HG03442 (cell line): ENCODE measurements around the gene RBM19.

Experiments
- ATAC-seq: cut with Tn5 transposase; IDR thresholded peaks from one replicate; pipeline ENCODE4 v1.9.1; 2021; ENCODE audit warnings: mild to moderate bottlenecking, moderate library complexity; ENCODE audit not compliant: unreplicated experiment

Gene RBM19

DNA sequence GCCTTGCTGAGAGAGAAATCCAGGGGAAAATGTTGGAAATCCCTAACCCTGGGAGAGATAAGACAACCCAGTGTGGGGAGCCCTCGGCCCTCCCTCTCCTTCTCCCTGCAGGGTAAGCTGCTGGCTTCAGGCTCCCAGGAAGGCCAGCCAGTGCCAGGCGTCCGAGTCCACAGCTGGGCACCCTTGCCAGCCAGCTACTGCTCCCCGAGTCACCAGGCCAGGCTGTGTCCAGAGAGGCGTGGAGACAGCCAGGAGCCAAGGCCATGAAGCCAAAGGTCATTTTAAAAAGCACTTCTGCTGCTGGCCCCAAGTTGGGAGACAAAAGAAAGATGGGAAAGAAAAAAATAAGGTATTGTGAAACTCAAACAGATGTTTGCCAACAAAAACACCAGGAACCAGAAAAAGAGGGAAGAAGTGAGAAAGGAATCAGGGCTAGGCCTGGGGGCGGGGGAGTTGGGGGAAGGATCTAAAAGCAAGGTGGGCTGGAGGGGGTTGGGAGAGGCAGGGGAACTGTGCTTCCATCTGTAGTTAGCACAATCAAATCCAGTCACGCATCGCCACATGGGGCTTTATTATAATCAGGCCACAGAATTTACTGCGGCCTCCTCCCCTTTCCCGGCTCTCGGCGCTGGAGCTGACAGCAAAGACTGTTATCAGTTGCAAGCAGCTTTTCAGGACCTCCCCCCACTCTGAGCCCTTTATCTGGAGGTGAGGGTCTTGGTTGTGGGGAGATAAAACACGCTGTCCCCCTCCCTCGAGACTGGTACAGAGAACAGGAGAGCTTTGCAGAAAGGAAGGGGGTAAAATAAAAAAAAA lies 33.5 kb downstream of the RBM19 start:
- ATAC-seq, result no peak

DNA sequence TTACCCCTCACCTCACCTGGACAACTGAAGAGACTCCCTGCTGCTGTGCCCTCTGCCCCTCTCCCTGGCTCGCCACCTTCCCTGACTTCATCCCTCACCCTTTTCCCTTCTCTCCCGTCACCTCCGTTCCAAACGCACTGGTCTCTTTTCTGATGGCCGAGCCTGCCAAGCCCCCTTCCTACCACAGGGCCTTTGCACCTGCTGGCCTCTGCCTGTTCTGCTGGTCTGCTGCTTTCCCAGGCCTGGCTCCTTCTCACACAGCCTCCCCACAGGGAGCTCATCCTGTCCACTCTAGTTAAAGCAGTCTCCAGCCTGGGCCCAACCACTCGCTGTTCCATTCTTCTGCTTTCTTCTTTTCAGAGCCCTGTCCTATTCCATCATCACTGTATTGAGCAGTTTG lies 34.6 kb downstream of the RBM19 start:
- ATAC-seq, result no peak

DNA sequence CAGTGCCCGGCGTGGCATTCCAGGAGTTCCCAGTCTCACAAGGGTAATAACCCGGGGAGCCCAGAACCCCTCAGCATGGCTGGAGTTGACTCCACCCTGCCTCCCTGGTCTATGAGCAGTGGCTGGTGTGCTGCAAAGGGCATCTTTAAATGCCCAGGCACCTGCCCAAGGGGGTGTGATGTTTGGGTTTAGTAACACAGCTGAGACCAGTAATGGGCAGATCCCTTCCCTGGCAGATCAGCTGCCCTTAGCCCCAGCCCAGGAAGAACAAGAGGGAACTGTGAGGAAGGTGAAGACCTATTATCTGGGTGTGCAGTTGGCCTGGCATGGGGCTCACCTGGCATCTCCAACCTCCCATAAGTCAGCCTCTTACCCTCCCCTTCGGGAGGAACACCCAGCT lies 35.9 kb downstream of the RBM19 start:
- no peak for ATAC-seq

DNA sequence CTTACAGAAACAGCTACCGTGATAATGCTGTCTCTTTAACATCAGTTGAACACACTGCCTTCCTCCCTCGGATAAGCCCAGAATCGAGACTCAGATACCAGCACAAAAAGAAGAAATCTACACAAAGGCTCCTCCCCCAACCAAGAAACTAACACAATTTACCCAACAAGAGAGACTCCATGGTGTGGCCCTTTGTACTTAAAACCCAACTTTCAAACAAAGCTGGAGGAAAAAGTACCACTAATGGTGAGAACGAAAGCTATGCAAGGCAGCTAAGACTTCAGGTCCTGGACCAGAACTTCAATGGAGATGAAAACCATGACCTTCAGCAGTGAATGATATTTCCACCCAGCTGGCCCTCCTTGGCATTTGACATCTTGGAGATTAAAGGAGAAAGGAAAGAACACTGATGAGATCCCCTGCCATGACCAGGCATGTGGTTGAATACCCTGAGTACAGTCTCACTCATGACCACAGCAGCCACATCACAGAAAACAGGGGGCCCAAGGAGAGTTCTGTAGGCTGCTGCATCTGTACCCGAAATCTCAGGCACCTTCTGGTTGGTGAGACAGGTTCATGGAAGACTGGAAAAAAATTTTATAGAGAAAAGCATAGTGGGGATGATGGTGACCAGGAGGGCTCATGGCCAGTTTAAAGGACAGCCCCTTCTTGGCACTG lies 36.7 kb downstream of the RBM19 start:
- ATAC-seq, result no peak

DNA sequence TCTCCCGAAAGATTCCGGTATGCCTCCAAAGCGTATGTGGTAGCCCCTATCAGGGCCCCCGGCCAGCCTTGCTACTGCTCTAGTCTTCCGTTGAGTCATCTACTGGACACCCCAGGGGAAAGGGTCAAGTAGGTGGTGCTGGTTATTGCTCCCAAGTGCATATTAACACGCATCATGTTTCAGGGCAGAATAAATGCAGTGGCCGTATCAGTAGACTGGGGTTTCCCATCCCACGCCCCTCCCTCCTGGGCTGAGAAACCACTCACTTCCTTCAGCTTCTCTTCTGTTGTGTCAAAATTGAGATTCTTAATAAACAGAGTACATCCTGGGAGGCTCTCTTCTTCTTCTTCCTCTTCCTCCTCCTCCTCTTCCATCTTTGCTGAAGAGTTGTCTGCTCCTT lies 39.3 kb downstream of the RBM19 start:
- ATAC-seq, result no peak

- no peak for ATAC-seq
Observed at GRCh38 chr12:113924341-113924740, 41.8 kb downstream of the RBM19 start.

DNA sequence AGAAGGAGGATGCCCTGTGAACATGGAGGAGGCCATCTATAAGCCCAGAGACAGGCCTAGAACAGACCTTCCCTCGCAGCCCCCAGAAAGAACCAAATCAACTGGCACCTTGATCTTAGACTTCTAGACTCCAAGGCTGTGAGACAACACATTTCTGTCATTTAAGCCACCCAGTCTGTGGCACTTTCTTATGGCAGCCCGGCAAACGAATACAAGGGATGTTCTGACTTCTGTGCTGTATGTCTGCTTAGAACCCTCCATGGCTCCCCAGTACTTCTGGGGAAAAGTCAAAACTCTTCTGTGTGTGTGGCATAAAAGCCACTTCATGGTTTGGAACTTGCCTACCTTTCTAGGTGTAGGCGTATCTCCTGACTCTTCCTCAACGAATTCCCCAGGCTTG lies 42.9 kb downstream of the RBM19 start:
- ATAC-seq, result no peak

GRCh38 chr12:113921430-113921829 lies 44.7 kb downstream of the RBM19 start:
- ATAC-seq, result no peak

DNA sequence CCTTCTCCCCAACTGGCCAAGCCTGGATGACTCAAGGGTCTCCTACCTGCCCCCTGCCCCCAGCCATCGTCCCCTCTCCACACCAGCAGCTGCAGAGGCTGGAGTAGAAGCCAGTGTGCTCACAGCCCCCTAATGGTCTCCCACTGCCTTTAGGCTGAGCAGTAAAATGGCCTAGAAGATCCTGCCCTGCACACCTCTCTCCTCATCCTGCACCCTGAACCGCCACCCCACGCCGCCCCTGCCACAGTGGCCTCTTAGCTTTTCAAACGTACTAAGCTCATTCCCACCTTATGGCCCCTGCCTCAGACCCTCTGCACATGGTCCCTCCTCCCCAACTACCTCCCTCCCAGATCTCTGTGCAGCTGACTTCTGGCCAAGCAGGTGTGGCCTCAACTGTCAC lies 46.3 kb downstream of the RBM19 start:
- no peak for ATAC-seq

DNA sequence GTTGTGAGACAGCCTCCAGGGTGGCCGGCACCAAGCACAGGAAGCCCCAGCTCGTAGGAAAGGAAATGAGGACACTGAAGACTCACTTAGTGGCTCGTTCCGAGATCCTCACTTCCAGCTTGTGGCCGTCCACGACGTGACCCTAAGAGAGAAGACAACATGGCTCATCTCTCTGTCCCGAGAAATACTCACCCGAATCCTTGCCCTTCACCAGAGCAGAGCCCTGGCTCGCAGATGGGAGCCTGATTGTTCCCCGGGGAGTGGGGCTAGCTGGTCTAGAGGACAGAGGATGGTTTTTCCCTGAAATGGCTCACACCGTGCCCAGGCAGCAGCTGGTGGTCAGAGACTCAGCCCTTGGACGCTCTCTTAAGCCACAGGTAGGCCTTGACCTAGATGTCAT lies 47.8 kb downstream of the RBM19 start:
- no peak for ATAC-seq

DNA sequence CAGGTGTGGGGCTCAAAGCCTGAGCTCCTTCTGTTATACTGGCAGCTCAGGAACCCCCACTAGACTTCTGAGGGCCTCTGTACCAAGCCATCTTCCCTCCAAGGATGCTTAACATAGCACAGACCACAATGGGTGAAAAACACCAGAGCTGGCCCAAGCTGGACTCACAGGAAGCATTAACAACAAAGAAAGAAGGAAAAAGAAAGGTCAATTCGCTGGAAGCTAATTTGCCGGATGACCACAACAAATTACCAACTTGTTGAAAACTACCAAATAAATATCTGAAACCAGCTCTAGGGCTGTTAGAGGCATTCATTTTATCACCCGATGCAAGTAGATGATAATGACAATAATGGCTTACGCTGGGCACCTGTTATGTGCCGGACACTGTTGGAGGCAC lies 48.7 kb downstream of the RBM19 start:
- no peak for ATAC-seq

- ATAC-seq, result no peak
Observed at GRCh38 chr12:113914806-113915205, 51.3 kb downstream of the RBM19 start.

- no peak for ATAC-seq
Observed at GRCh38 chr12:113914176-113914575, 51.9 kb downstream of the RBM19 start.

DNA sequence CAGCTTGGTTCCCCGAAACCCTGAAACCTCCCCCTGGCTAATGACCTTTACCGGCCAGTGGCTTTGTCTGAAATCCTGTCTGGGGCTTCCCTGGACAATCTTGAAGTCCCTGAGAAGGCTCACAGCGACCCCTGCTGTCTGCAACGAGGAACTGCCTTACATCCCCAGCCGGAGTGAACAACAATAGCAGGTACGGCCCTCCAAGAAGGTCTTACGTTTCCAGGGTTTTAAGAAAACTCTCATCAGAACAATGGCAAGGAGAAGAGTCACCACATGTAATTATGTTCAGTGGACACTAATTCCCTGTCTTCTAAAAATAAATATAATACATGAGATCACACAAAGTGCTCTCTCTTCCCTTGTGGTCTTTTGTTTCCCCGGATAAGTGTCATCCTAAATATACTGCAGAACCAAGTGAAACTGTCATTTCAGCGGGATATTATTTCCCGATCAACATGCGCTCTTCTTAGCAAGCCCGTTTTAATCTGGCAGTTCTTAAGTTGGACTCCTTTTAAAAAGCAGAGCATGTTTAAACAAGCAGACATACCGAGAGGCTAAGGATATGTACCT lies 53.3 kb downstream of the RBM19 start:
- no peak for ATAC-seq

GRCh38 chr12:113911971-113912759 lies 54.0 kb downstream of the RBM19 start:
- no peak for ATAC-seq

DNA sequence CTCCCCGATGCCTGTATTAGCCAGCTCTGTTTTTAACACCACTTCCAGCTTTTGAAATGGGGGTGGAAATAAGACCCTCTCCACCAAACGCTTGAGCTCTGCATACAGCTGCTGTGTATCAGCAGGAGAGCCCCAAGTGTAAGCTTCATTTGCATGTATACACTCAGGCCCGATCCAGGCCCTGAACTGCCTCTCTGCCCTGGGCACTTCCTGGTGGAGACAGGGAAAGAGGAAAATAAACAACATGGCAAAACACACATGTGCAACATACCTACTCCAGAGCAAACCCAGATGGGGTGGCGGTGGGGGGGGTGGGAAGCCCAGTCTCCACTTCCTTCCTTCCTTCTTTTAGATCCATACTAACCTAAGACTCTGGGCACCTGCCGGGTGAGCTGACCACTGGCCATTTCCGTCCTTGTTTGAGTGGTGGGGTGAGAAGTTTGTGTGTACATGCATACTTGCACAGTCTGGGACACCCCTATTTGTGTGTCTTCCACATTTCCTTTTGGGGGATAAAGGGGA lies 55.3 kb downstream of the RBM19 start:
- ATAC-seq, result no peak

DNA sequence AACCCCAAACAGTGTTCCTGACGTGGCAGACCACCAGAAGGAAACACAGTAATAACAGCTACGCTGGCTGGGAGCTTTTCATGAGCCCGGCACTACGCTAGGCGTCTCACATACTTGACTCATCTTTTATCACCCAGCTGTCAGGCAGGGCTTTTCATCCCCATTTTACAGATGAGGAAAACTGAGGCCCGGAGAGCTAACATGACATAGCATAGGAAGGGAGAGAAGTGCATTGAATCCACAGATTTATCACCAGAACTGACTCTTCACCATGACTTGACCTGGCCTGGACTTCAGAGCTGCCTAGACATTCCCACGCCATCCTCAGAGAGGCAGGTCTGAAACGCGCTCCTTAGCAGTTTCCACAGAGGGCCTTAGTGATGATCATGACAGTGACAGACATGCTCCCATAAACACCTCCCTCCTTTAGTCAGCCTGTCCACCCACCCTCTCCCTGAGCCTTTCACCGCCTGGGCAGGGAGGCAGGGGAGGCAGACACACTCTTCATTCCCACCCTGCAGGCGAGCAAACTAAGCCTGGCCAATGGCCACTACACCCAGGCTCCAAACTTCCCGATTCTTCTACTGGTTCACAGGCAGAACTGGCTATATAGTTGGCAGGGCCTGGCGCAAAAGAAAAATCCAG lies 56.2 kb downstream of the RBM19 start:
- ATAC-seq, result no peak

- ATAC-seq, result no peak
Observed at GRCh38 chr12:113908584-113909100, 57.5 kb downstream of the RBM19 start.

GRCh38 chr12:113907446-113908180 lies 58.5 kb downstream of the RBM19 start:
- ATAC-seq, result no peak
